ENCODE measurements around the gene IP6K3. TPM values are rescaled to one million over a fixed set of nuclear protein-coding genes. Genes with fewer than 3 reads are reported as not detected.

The IP6K3 gene
- total and polyA plus RNA-seq, 11 donors, result 11.7 to 72.4 (median 30.8) TPM

DNA sequence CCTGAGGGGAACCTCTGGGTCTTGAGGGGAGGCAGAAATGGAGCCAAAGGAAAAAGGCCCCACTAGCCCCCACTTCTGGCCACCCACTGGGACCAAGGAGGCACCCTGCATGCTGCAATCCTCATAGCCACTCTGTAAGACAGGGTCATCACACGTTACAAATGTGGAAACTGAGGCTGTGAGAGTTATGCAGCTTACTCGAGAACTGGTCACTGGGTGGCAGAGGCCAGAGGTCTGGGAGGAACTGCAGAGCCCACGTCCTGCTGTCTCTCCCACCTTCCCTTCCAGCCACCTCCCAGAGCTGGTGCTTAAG, 24.1 kb upstream of the IP6K3 start:
- intact Hi-C loops (cut with DNase I), result loop anchor here in 8 of 10 donors (1.0 to 5.0 kb wide), 8 partner anchors 42 to 384 kb away; partner anchors contain the start of gene GRM4 (in 1 of the 8)

GRCh38 chr6:33770124-33770832, 23.6 kb upstream of the IP6K3 start:
- DNase-seq (peak in 1 of 5 donors; percentile 36), ATAC-seq (no peak)
- peaks cover 0 to 37% (median 27%) of the 10 kb centered on the region in 12 donors for H3K4me1 ChIP-seq

More for the DNA sequence above, 24.1 kb upstream of the IP6K3 start:
- DNase-seq (peak in 1 of 5 donors; percentile 40), ATAC-seq (peak in 1 of 4 donors; percentile 6)
- H3K36me3 ChIP-seq, result peaks cover 0 to 40% (median 33%) of the 10 kb centered on the region in 9 donors
- TF ChIP-seq POLR2A (IDR thresholded peaks at IDR 0.05) (no peak), CTCF (IDR thresholded peaks at IDR 0.05) (no peak)
- WGBS, 4 donors, result 20 to 47% (median 36%) methylated on average over 3 of the region's 3 CpGs
- no peak overlapping the region for H3K4me3 ChIP-seq
- no peaks in the 10 kb centered on the region for H3K27me3 ChIP-seq
- peaks cover 0 to 5% (median 0%) of the 10 kb centered on the region in 12 donors for H3K9me3 ChIP-seq
- H3K27ac ChIP-seq, result peak overlapping the region in 7 of 12 donors; percentile 25 to 74 (median 58)
- H3K4me1 ChIP-seq, result peaks cover 0 to 37% (median 27%) of the 10 kb centered on the region in 12 donors

DNA sequence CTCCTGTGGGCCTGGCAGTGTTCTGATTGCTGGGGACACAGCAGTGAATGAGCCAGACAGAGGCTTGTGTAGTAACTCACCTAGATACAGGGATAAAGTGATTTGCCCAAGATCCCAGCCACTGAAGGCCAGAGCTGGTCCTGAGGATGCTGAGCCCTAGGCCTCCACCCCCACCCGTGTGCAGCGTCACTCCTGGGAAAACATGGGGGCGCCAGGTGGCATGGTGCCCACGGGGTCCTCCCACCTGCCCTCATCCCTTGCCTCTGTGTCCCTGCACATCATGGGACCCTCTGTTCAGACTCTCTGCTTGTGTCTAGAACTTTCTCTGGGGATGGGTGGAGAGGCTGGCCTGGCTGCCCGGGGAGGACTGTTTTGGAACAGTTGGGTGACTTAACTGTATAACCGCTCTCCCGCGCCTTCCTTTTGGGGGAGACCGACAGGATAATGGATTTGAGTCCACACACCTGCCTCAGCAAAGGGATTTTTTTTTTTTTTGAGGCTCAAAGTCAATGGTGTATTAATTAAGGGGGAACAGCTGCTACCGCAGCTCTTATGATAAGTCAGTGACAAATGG, 22.6 kb upstream of the IP6K3 start:
- H3K4me1 ChIP-seq, result peaks cover 0 to 37% (median 27%) of the 10 kb centered on the region in 12 donors
- H3K27me3 ChIP-seq, result no peaks in the 10 kb centered on the region
- H3K36me3 ChIP-seq, result peaks cover 0 to 25% (median 19%) of the 10 kb centered on the region in 9 donors
- H3K9me3 ChIP-seq, result peaks cover 0 to 5% (median 0%) of the 10 kb centered on the region in 12 donors
- 70 to 81% (median 75%) methylated on average over 10 of the region's 10 CpGs for WGBS, 4 donors
- no peak overlapping the region for H3K27ac ChIP-seq
- TF ChIP-seq CTCF (IDR thresholded peaks at IDR 0.05) (no peak), POLR2A (IDR thresholded peaks at IDR 0.05) (no peak)
- intact Hi-C loops (cut with DNase I), result loop anchor here in 6 of 10 donors (2.0 to 10.0 kb wide), 6 partner anchors 55 to 385 kb away; partner anchors contain the start of genes BAK1 (in 1 of the 6) and UQCC2 (in 1 of the 6)
- H3K4me3 ChIP-seq, result no peak overlapping the region
- peak in 1 of 5 donors; percentile 40 for DNase-seq
- ATAC-seq, result no peak

More at GRCh38 chr6:33770124-33770832, 23.6 kb upstream of the IP6K3 start:
- Histone ChIP-seq H3K36me3 (peaks cover 0 to 35% (median 28%) of the 10 kb centered on the region in 9 donors), H3K27ac (peak overlapping the region in 1 of 12 donors; percentile 68), H3K4me3 (no peak overlapping the region), H3K27me3 (no peaks in the 10 kb centered on the region), H3K9me3 (peaks cover 0 to 5% (median 0%) of the 10 kb centered on the region in 12 donors)
- TF ChIP-seq POLR2A (IDR thresholded peaks at IDR 0.05) (no peak), CTCF (IDR thresholded peaks at IDR 0.05) (no peak)
- 38 to 52% (median 46%) methylated on average over 12 to 14 of the region's 14 CpGs for WGBS, 4 donors
- intact Hi-C loops (cut with DNase I), result loop anchor here in 8 of 10 donors (2.0 to 5.0 kb wide), 7 partner anchors 42 to 385 kb away; partner anchors contain the start of gene GRM4 (in 1 of the 8)

GRCh38 chr6:33768644-33769120, 22.0 kb upstream of the IP6K3 start:
- DNase-seq, result peak; percentile 68 to 85 (median 80)
- peaks cover 0 to 37% (median 27%) of the 10 kb centered on the region in 12 donors for H3K4me1 ChIP-seq
- H3K9me3 ChIP-seq, result peaks cover 0 to 5% (median 0%) of the 10 kb centered on the region in 12 donors
- no peak overlapping the region for H3K27ac ChIP-seq
- peak; percentile 60 to 71 (median 66) for ATAC-seq
- H3K4me3 ChIP-seq, result no peak overlapping the region
- no peaks in the 10 kb centered on the region for H3K27me3 ChIP-seq
- peaks cover 0 to 19% (median 15%) of the 10 kb centered on the region in 9 donors for H3K36me3 ChIP-seq
- 34 to 38% (median 34%) methylated on average over 7 of the region's 7 CpGs for WGBS, 4 donors
- TF ChIP-seq CTCF (IDR thresholded peaks at IDR 0.05) (peak; percentile 70 to 89 (median 81)), POLR2A (IDR thresholded peaks at IDR 0.05) (no peak)
- intact Hi-C loops (cut with DNase I), result loop anchor here in 6 of 10 donors (2.0 to 10.0 kb wide), 6 partner anchors 54 to 386 kb away; partner anchors contain the start of genes BAK1 (in 1 of the 6) and UQCC2 (in 1 of the 6)

All from heart left ventricle (tissue), 16 donors.